GM21447 (cell line): Measurements from ENCODE around the gene NUF2.
"Not testable (repeated sequence)": the region's sequence is repeated elsewhere in the genome, so short reads cannot be mapped to it uniquely, and the experiment has no call there.

Source experiments
- ATAC-seq: cut with Tn5 transposase; IDR thresholded peaks from one replicate; pipeline ENCODE4 v1.9.1; 2021; ENCODE audit not compliant: unreplicated experiment

Gene NUF2

GRCh38 chr1:163321311-163322305 lies at the start of gene NUF2:
NUF2 (plus strand) TSS chr1:163321954; CDS start chr1:163326052, 4,098 bp downstream.
- ATAC-seq: peak; percentile 97

- no peak for ATAC-seq
These were observed 47.9 kb upstream of the NUF2 start for GRCh38 chr1:163273766-163274441.

- ATAC-seq: no peak
These were observed 46.5 kb upstream of the NUF2 start for GRCh38 chr1:163275222-163275621.

GRCh38 chr1:163278602-163279001 lies 43.2 kb upstream of the NUF2 start:
- no peak for ATAC-seq

GRCh38 chr1:163284867-163285266 lies 36.9 kb upstream of the NUF2 start:
- ATAC-seq: not testable (repeated sequence)

GRCh38 chr1:163290025-163290640 lies 31.6 kb upstream of the NUF2 start:
- ATAC-seq: no peak

GRCh38 chr1:163291461-163291860 lies 30.3 kb upstream of the NUF2 start:
- no peak for ATAC-seq

GRCh38 chr1:163292153-163292552 lies 29.6 kb upstream of the NUF2 start:
- ATAC-seq: not testable (repeated sequence)

- not testable (repeated sequence) for ATAC-seq
These were observed 28.3 kb upstream of the NUF2 start for GRCh38 chr1:163293497-163293896.

GRCh38 chr1:163295949-163296348 lies 25.8 kb upstream of the NUF2 start:
- no peak for ATAC-seq

- no peak for ATAC-seq
These were observed 25.1 kb upstream of the NUF2 start for GRCh38 chr1:163296504-163297263.

GRCh38 chr1:163298365-163298764 lies 23.4 kb upstream of the NUF2 start:
- ATAC-seq: no peak

GRCh38 chr1:163300568-163300967 lies 21.2 kb upstream of the NUF2 start:
- no peak for ATAC-seq

GRCh38 chr1:163303561-163303960 lies 18.2 kb upstream of the NUF2 start:
- no peak for ATAC-seq

GRCh38 chr1:163305441-163305840 lies 16.3 kb upstream of the NUF2 start:
- ATAC-seq: no peak

- ATAC-seq: no peak
These were observed 14.1 kb upstream of the NUF2 start for GRCh38 chr1:163307479-163308171.

GRCh38 chr1:163308811-163309210 lies 12.9 kb upstream of the NUF2 start:
- no peak for ATAC-seq

- no peak for ATAC-seq
These were observed 5.9 kb upstream of the NUF2 start for GRCh38 chr1:163315773-163316374.

- no peak for ATAC-seq
These were observed 863 bp upstream of the NUF2 start for GRCh38 chr1:163320891-163321290.

- ATAC-seq: not testable (repeated sequence)
These were observed 1.6 kb downstream of the NUF2 start for GRCh38 chr1:163323339-163323738.
